HFF-Myc (cell line): ENCODE results near the gene FREM1.

Experiments used
- DNase-seq: peaks from one replicate; pipeline ENCODE4 v3.0.0-alpha.2; 2011; ENCODE audit warnings: low read depth; ENCODE audit errors: extremely low read depth
- H3K4me3 ChIP-seq: replicated peaks from 2 replicates; pipeline ENCODE4 v1.5.1; 2011; ENCODE audit warnings: low read depth, mild to moderate bottlenecking, control low read depth, low read length
- CTCF ChIP-seq: IDR thresholded peaks from 2 replicates; pipeline ENCODE4 v1.5.1; 2012; ENCODE audit warnings: mild to moderate bottlenecking, low read depth, low read length, control low read depth; ENCODE audit errors: missing control alignments

The FREM1 gene

GRCh38 chr9:14812806-14813205, 97.4 kb downstream of the FREM1 start:
- no peak for DNase-seq
- H3K4me3 ChIP-seq: no peak overlapping the region
- no peak for TF ChIP-seq CTCF

GRCh38 chr9:14811844-14812243, 98.4 kb downstream of the FREM1 start:
- TF ChIP-seq CTCF: no peak

GRCh38 chr9:14806941-14807520, 103.2 kb downstream of the FREM1 start:
- H3K4me3 ChIP-seq: no peak overlapping the region
- no peak for DNase-seq
- no peak for TF ChIP-seq CTCF

More at GRCh38 chr9:14811844-14812243, 98.4 kb downstream of the FREM1 start:
- no peak overlapping the region for H3K4me3 ChIP-seq
- DNase-seq: no peak

- no peak for DNase-seq
- no peak overlapping the region for H3K4me3 ChIP-seq
Observed at GRCh38 chr9:14799030-14799429, 111.2 kb downstream of the FREM1 start.

GRCh38 chr9:14797435-14797834, 112.8 kb downstream of the FREM1 start:
- no peak overlapping the region for H3K4me3 ChIP-seq
- no peak for TF ChIP-seq CTCF
- no peak for DNase-seq

More at GRCh38 chr9:14799030-14799429, 111.2 kb downstream of the FREM1 start:
- no peak for TF ChIP-seq CTCF

GRCh38 chr9:14793389-14793788, 116.8 kb downstream of the FREM1 start:
- no peak for TF ChIP-seq CTCF
- no peak overlapping the region for H3K4me3 ChIP-seq
- no peak for DNase-seq

- TF ChIP-seq CTCF: no peak
- H3K4me3 ChIP-seq: no peak overlapping the region
- DNase-seq: no peak
Observed at GRCh38 chr9:14790628-14791027, 119.6 kb downstream of the FREM1 start.
